Measurements from ENCODE around the gene GLI3. TPM values are rescaled to one million over a fixed set of nuclear protein-coding genes. Genes with fewer than 3 reads are reported as not detected.

GLI3 gene
- total RNA-seq, 2 experiments from 2014 or later, result not detected

- ChIA-PET CTCF (no interaction called here), POLR2A (no interaction called here)
- Mint-ChIP-seq H3K27me3 (no peaks in the 10 kb centered on the region), H3K9me3 (no peaks in the 10 kb centered on the region), H3K4me1 (ENCODE audit: low read depth) (no peaks in the 10 kb centered on the region), H3K27ac (no peak overlapping the region), H3K36me3 (ENCODE audit: low read depth) (no peaks in the 10 kb centered on the region), H3K4me3 (no peak overlapping the region)
- DNase-seq (no peak), ATAC-seq (no peak)
- intact Hi-C loops (cut with micrococcal nuclease), result no loop called here
- no peak for TF ChIP-seq CTCF (IDR thresholded peaks at IDR 0.05)
These were observed 152.7 kb downstream of the GLI3 start for GRCh38 chr7:42084263-42084662.

DNA sequence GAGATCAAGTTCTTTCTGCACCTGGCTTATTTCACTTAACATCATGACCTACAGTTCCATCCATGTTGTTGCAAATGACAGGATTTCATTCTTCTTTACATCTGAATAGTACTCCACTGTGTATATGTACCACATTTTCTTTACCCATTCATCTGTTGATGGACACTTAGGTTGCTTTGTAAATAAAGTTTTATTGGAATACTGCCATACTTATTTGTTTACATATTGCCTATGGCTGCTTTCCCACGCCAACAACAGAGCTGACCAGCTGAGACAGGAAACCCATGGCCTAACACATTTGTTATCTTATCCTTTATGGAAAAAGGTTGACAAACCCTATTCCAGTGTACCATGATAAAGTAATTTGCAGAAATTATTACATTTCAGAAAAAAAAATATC, 153.7 kb downstream of the GLI3 start:
- H3K4me1 Mint-ChIP-seq (ENCODE audit: low read depth), result no peaks in the 10 kb centered on the region
- H3K4me3 Mint-ChIP-seq, result no peak overlapping the region
- no peak overlapping the region for H3K27ac Mint-ChIP-seq
- ATAC-seq (no peak), DNase-seq (no peak)
- TF ChIP-seq CTCF (IDR thresholded peaks at IDR 0.05), result no peak
- POLR2A ChIA-PET, result no interaction called here
- CTCF ChIA-PET, result no interaction called here
- intact Hi-C loops (cut with micrococcal nuclease), result no loop called here
- H3K9me3 Mint-ChIP-seq, result no peaks in the 10 kb centered on the region
- no peaks in the 10 kb centered on the region for H3K36me3 Mint-ChIP-seq (ENCODE audit: low read depth)
- no peaks in the 10 kb centered on the region for H3K27me3 Mint-ChIP-seq

GRCh38 chr7:42082144-42082543, 154.9 kb downstream of the GLI3 start:
- H3K4me3 Mint-ChIP-seq, result no peak overlapping the region
- no peak for DNase-seq
- no peak for ATAC-seq
- no peaks in the 10 kb centered on the region for H3K27me3 Mint-ChIP-seq
- no peaks in the 10 kb centered on the region for H3K9me3 Mint-ChIP-seq
- H3K4me1 Mint-ChIP-seq (ENCODE audit: low read depth), result no peaks in the 10 kb centered on the region
- POLR2A ChIA-PET, result no interaction called here
- intact Hi-C loops (cut with micrococcal nuclease), result no loop called here
- no peak overlapping the region for H3K27ac Mint-ChIP-seq
- H3K36me3 Mint-ChIP-seq (ENCODE audit: low read depth), result no peaks in the 10 kb centered on the region
- TF ChIP-seq CTCF (IDR thresholded peaks at IDR 0.05), result no peak
- CTCF ChIA-PET, result no interaction called here

GRCh38 chr7:42081671-42082070, 155.3 kb downstream of the GLI3 start:
- DNase-seq (no peak), ATAC-seq (no peak)
- H3K9me3 Mint-ChIP-seq, result no peaks in the 10 kb centered on the region
- H3K27me3 Mint-ChIP-seq, result no peaks in the 10 kb centered on the region
- intact Hi-C loops (cut with micrococcal nuclease), result no loop called here
- H3K4me1 Mint-ChIP-seq (ENCODE audit: low read depth), result no peaks in the 10 kb centered on the region
- ChIA-PET POLR2A (no interaction called here), CTCF (no interaction called here)
- no peaks in the 10 kb centered on the region for H3K36me3 Mint-ChIP-seq (ENCODE audit: low read depth)
- TF ChIP-seq CTCF (IDR thresholded peaks at IDR 0.05), result no peak
- H3K27ac Mint-ChIP-seq, result no peak overlapping the region
- H3K4me3 Mint-ChIP-seq, result no peak overlapping the region

GRCh38 chr7:42080841-42081586, 156.0 kb downstream of the GLI3 start:
- Mint-ChIP-seq H3K27me3 (no peaks in the 10 kb centered on the region), H3K27ac (no peak overlapping the region), H3K4me1 (ENCODE audit: low read depth) (no peaks in the 10 kb centered on the region), H3K9me3 (no peaks in the 10 kb centered on the region), H3K36me3 (ENCODE audit: low read depth) (no peaks in the 10 kb centered on the region), H3K4me3 (no peak overlapping the region)
- POLR2A ChIA-PET, result no interaction called here
- no peak for ATAC-seq
- intact Hi-C loops (cut with micrococcal nuclease), result no loop called here
- no peak for TF ChIP-seq CTCF (IDR thresholded peaks at IDR 0.05)
- no peak for DNase-seq
- CTCF ChIA-PET, result no interaction called here

Data from activated CD8-positive, alpha-beta T cell treated with anti-CD3 and anti-CD28 coated beads for 36 hours (primary cell).